MM.1S (cell line): Measurements from ENCODE around the gene CCDC158.
"Not testable (repeated sequence)": the region's sequence is repeated elsewhere in the genome, so short reads cannot be mapped to it uniquely, and the experiment has no call there.

ENCODE experiments used
- DNase-seq: peaks from one replicate; pipeline ENCODE4 v3.0.0-alpha.2; 2015
- H2AFZ ChIP-seq: fragments of 300-600 bp; sonication (generic); 2 replicates; pipeline ENCODE4 v1.6.0; 2016; ENCODE audit warnings: antibody characterized with exemption, low read length
- H3F3A ChIP-seq: fragments of 300-600 bp; sonication (generic); 2 replicates; pipeline ENCODE4 v1.6.1; 2016; ENCODE audit warnings: mild to moderate bottlenecking, antibody characterized with exemption, low read length, moderate library complexity, mixed read lengths; ENCODE audit not compliant: insufficient read depth
- H3K27ac ChIP-seq: fragments of 300-600 bp; sonication (generic); 2 replicates; pipeline ENCODE4 v1.5.1; 2016; ENCODE audit warnings: mild to moderate bottlenecking, low read length
- H3K27me3 ChIP-seq: fragments of 300-600 bp; sonication (generic); replicated peaks from 2 replicates; pipeline ENCODE4 v1.6.0; 2016; ENCODE audit warnings: low read length; ENCODE audit not compliant: insufficient read depth
- H3K36me3 ChIP-seq: fragments of 300-600 bp; sonication (generic); replicated peaks from 2 replicates; pipeline ENCODE4 v1.6.1; 2016; ENCODE audit warnings: mild to moderate bottlenecking, low read length, mixed read lengths; ENCODE audit not compliant: insufficient read depth
- H3K4me1 ChIP-seq: fragments of 300-600 bp; sonication (generic); 2 replicates; pipeline ENCODE4 v1.6.1; 2016; ENCODE audit warnings: low read length, mixed read lengths
- H3K4me2 ChIP-seq: fragments of 300-600 bp; sonication (generic); 2 replicates; pipeline ENCODE4 v1.6.0; 2016; ENCODE audit warnings: low read depth, low read length
- H3K4me3 ChIP-seq: fragments of 300-600 bp; sonication (generic); 2 replicates; pipeline ENCODE4 v1.5.1; 2016; ENCODE audit warnings: low read length, mixed read lengths
- H3K79me2 ChIP-seq: fragments of 300-600 bp; sonication (generic); 2 replicates; pipeline ENCODE4 v1.6.1; 2016; ENCODE audit warnings: mixed run types, low read length, mixed read lengths
- H3K9ac ChIP-seq: fragments of 300-600 bp; sonication (generic); 2 replicates; pipeline ENCODE4 v1.6.1; 2016; ENCODE audit warnings: low read length, mixed read lengths
- H3K9me2 ChIP-seq: fragments of 300-600 bp; sonication (generic); replicated peaks from 2 replicates; pipeline ENCODE4 v1.6.1; 2016; ENCODE audit warnings: mild to moderate bottlenecking, low read length, mixed read lengths; ENCODE audit not compliant: insufficient read depth
- H3K9me3 ChIP-seq: fragments of 300-600 bp; sonication (generic); replicated peaks from 2 replicates; pipeline ENCODE4 v1.6.1; 2016; ENCODE audit warnings: mild to moderate bottlenecking, low read length, mixed read lengths; ENCODE audit not compliant: insufficient read depth
- H4K20me1 ChIP-seq: fragments of 300-600 bp; sonication (generic); 2 replicates; pipeline ENCODE4 v1.6.1; 2016; ENCODE audit warnings: mild to moderate bottlenecking, low read length, moderate library complexity, mixed read lengths; ENCODE audit not compliant: insufficient read depth
- CTCF ChIP-seq: fragments of 300-600 bp; sonication (generic); IDR thresholded peaks from 2 replicates; pipeline ENCODE4 v1.5.1; 2016; ENCODE audit warnings: antibody characterized with exemption, low read length, mixed read lengths
- EZH2 ChIP-seq: fragments of 300-600 bp; sonication (generic); optimal IDR thresholded peaks from 2 replicates; pipeline ENCODE3; 2017; ENCODE audit warnings: low read depth, mild to moderate bottlenecking, antibody characterized with exemption, low read length, mixed read lengths
- EZH2phosphoT487 ChIP-seq: fragments of 300-600 bp; sonication (generic); IDR thresholded peaks from 2 replicates; pipeline ENCODE4 v1.6.1; 2018; ENCODE audit warnings: antibody characterized with exemption, low read length

The CCDC158 gene

GRCh38 chr4:76363556-76364290, 57.2 kb downstream of the CCDC158 start:
- Histone ChIP-seq H3K4me1 (peaks cover 1% of the 10 kb centered on the region; the same call in 1 of the 2 replicates), H2AFZ (no peak overlapping the region), H3K9ac (no peak overlapping the region), H3K4me2 (no peak overlapping the region), H3K27me3 (no peaks in the 10 kb centered on the region), H3K4me3 (no peak overlapping the region), H3K36me3 (no peaks in the 10 kb centered on the region), H3F3A (no peaks in the 10 kb centered on the region), H3K27ac (no peak overlapping the region), H3K9me3 (no peaks in the 10 kb centered on the region), H3K9me2 (no peaks in the 10 kb centered on the region), H4K20me1 (no peaks in the 10 kb centered on the region), H3K79me2 (no peaks in the 10 kb centered on the region)
- DNase-seq: no peak
- TF ChIP-seq EZH2 (no peak), CTCF (no peak), EZH2phosphoT487 (no peak)

- no peak for DNase-seq
- Histone ChIP-seq H3K79me2 (no peaks in the 10 kb centered on the region), H3K27ac (no peak overlapping the region), H2AFZ (no peak overlapping the region), H3K4me2 (no peak overlapping the region), H3K4me1 (peaks cover 5% of the 10 kb centered on the region; the same call in 1 of the 2 replicates), H4K20me1 (no peaks in the 10 kb centered on the region), H3K9ac (no peak overlapping the region; the same call in 1 of the 2 replicates), H3K9me2 (no peaks in the 10 kb centered on the region), H3K27me3 (no peaks in the 10 kb centered on the region), H3K36me3 (no peaks in the 10 kb centered on the region), H3F3A (no peaks in the 10 kb centered on the region), H3K4me3 (no peak overlapping the region), H3K9me3 (no peaks in the 10 kb centered on the region)
- TF ChIP-seq EZH2: no peak
- no peak for TF ChIP-seq EZH2phosphoT487
- TF ChIP-seq CTCF: no peak
These were observed 59.1 kb downstream of the CCDC158 start for GRCh38 chr4:76361689-76362412.

- not testable (repeated sequence) for H3F3A ChIP-seq, H2AFZ ChIP-seq, H3K4me1 ChIP-seq, H3K36me3 ChIP-seq, H3K9ac ChIP-seq, H3K9me2 ChIP-seq, H3K9me3 ChIP-seq, H3K27me3 ChIP-seq, H3K79me2 ChIP-seq, H3K4me2 ChIP-seq, H3K4me3 ChIP-seq, H3K27ac ChIP-seq, H4K20me1 ChIP-seq, DNase-seq
These were observed 61.0 kb downstream of the CCDC158 start for GRCh38 chr4:76359881-76360466.
